GM12874 (cell line): ENCODE data around the gene INAFM2.

Source experiments
- CTCF ChIP-seq: IDR thresholded peaks from 2 replicates; pipeline ENCODE4 v1.5.1; 2011; ENCODE audit warnings: low read depth, mild to moderate bottlenecking, control low read depth, low read length, moderate library complexity; ENCODE audit not compliant: insufficient read depth

Gene INAFM2

GRCh38 chr15:40369474-40369869, 46.0 kb downstream of the INAFM2 start:
- no peak for TF ChIP-seq CTCF

GRCh38 chr15:40369971-40370370, 46.5 kb downstream of the INAFM2 start:
- TF ChIP-seq CTCF: no peak

GRCh38 chr15:40372981-40373380, 49.5 kb downstream of the INAFM2 start:
- no peak for TF ChIP-seq CTCF
